ENCODE data around the gene MRPL24. TPM values are rescaled to one million over a fixed set of nuclear protein-coding genes. Genes with fewer than 3 reads are reported as not detected.

Gene MRPL24
- total RNA-seq, 1 experiment from 2014 or later = 27.3 TPM

DNA sequence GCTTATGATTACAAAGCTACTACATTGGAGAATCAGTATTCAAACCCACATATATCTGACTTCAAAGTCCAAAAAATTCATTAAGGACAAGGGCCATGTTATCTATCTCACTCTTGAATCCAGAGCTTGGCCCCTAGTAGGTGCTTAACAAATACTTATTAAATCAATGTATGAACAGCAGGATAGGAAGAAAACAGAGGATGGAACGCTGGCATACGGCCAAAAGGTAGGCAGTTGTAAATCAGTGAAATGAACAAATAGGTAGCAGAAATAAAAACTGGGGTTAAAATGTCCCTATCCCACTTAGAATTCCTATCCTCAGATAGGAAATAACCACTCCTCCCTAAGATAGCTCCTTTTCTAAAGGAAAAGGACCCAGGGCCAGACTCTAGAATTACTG, 2.0 kb downstream of the MRPL24 start:
- no peaks in the 10 kb centered on the region for H3K79me2 ChIP-seq (ENCODE audit: insufficient read depth, low read length)
- H3K9me3 ChIP-seq (ENCODE audit: control insufficient read depth, low read depth, low read length) = no peaks in the 10 kb centered on the region
- no CpG with 5 or more reads among the region's 2 CpGs for WGBS (ENCODE audit: extremely low coverage, insufficient read length, low lambda C conversion rate)
- no peak overlapping the region for H2AFZ ChIP-seq (ENCODE audit: low read length)
- H3K4me2 ChIP-seq (ENCODE audit: insufficient read depth, insufficient read length, low read length) = no peak overlapping the region
- H2BK20ac ChIP-seq (ENCODE audit: low read depth, low read length, poor library complexity, severe bottlenecking) = no peak overlapping the region
- no peak overlapping the region for H3K56ac ChIP-seq (ENCODE audit: insufficient read length, low read depth, low read length)
- H3K36me3 Mint-ChIP-seq (ENCODE audit: insufficient read depth in 1 of 3, low read depth in 3 of 3) = peaks cover 11 to 37% (median 28%) of the 10 kb centered on the region in 3 experiments; a peak in 6 of 7 replicates
- no peaks in the 10 kb centered on the region for H4K20me1 ChIP-seq (ENCODE audit: control insufficient read depth, insufficient read depth, insufficient read length)
- DNase-seq = no peak
- no peak overlapping the region for H2BK5ac ChIP-seq (ENCODE audit: insufficient read length, low read length)
- H3K4me1 ChIP-seq (ENCODE audit: insufficient read depth, low read length) = no peaks in the 10 kb centered on the region
- TF ChIP-seq, protein P1, sequence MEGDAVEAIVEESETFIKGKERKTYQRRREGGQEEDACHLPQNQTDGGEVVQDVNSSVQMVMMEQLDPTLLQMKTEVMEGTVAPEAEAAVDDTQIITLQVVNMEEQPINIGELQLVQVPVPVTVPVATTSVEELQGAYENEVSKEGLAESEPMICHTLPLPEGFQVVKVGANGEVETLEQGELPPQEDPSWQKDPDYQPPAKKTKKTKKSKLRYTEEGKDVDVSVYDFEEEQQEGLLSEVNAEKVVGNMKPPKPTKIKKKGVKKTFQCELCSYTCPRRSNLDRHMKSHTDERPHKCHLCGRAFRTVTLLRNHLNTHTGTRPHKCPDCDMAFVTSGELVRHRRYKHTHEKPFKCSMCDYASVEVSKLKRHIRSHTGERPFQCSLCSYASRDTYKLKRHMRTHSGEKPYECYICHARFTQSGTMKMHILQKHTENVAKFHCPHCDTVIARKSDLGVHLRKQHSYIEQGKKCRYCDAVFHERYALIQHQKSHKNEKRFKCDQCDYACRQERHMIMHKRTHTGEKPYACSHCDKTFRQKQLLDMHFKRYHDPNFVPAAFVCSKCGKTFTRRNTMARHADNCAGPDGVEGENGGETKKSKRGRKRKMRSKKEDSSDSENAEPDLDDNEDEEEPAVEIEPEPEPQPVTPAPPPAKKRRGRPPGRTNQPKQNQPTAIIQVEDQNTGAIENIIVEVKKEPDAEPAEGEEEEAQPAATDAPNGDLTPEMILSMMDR (conservative IDR thresholded peaks at IDR 0.05) = no peak
- H2BK12ac ChIP-seq (ENCODE audit: insufficient read length, low read depth, low read length) = no peak overlapping the region
- H4K91ac ChIP-seq (ENCODE audit: insufficient read length, low read depth, low read length) = no peak overlapping the region
- H4K5ac ChIP-seq (ENCODE audit: insufficient read length, low read depth, low read length) = no peak overlapping the region
- no peaks in the 10 kb centered on the region for H3K79me1 ChIP-seq (ENCODE audit: insufficient read depth, low read depth, low read length, poor library complexity, severe bottlenecking)
- H3T11ph ChIP-seq (ENCODE audit: low read length) = no peak overlapping the region
- H3K27me3 ChIP-seq (ENCODE audit: insufficient read depth, low read length) = no peaks in the 10 kb centered on the region
- no peak overlapping the region for H4K8ac ChIP-seq (replicated peaks; ENCODE audit: insufficient read length, low read depth, low read length)
- no peak overlapping the region for H2AK5ac ChIP-seq (ENCODE audit: insufficient read length, low read length)
- no peak overlapping the region for H3K4ac ChIP-seq (ENCODE audit: low read depth, low read length)
- no peak overlapping the region for H3K18ac ChIP-seq (ENCODE audit: insufficient read length, low read depth, low read length)
- H3K4me1 Mint-ChIP-seq = peaks cover 14 to 19% of the 10 kb centered on the region in 2 experiments
- no peak overlapping the region for H3K27ac Mint-ChIP-seq
- H2BK15ac ChIP-seq (ENCODE audit: low read depth, low read length) = no peak overlapping the region
- no peak overlapping the region for H3K14ac ChIP-seq (ENCODE audit: insufficient read depth, low read length)
- H3K23me2 ChIP-seq (ENCODE audit: insufficient read length, low read depth, low read length, poor library complexity, severe bottlenecking) = peaks cover 5% of the 10 kb centered on the region
- no peaks in the 10 kb centered on the region for H3K27me3 Mint-ChIP-seq (ENCODE audit: low read depth)
- peak overlapping the region; percentile 6 to 67; a peak in 2 of 5 replicates for H3K4me3 Mint-ChIP-seq
- no peak overlapping the region for H3K23ac ChIP-seq (ENCODE audit: insufficient read length, low read depth, low read length)
- no peak overlapping the region for H3K27ac ChIP-seq (ENCODE audit: insufficient read length, low read depth, low read length)
- no peaks in the 10 kb centered on the region; a peak in 1 of 5 replicates for H3K9me3 Mint-ChIP-seq
- no peak overlapping the region for H2BK120ac ChIP-seq (ENCODE audit: low read depth, low read length, poor library complexity, severe bottlenecking)
- no peak overlapping the region for H3K9ac ChIP-seq (ENCODE audit: extremely low read depth, insufficient read length, low read length)
